Right lobe of liver (tissue), 6 donors: ENCODE results near the gene SHC3. TPM values are rescaled to one million over a fixed set of nuclear protein-coding genes. Genes with fewer than 3 reads are reported as not detected.
"Not testable (repeated sequence)": the region's sequence is repeated elsewhere in the genome, so short reads cannot be mapped to it uniquely, and the experiment has no call there.

ENCODE experiments used
- ATAC-seq, 4 donors: fragments of 200-7000 bp; cut with Tn5 transposase; one replicate each; pipeline ENCODE4 v1.9.1; 2020; ENCODE audit warnings: mild to moderate bottlenecking in 4 of 4, moderate library complexity in 4 of 4
- DNase-seq, 3 donors: peaks; one replicate each; pipeline ENCODE4 v3.0.0-alpha.2; 2020
- H3K27ac ChIP-seq, 3 donors: fragments of 200-600 bp; one replicate each; pipeline ENCODE4 v1.8.0; 2022
- H3K27me3 ChIP-seq, 2 donors: fragments of 200-600 bp; one replicate each; pipeline ENCODE4 v1.8.0; 2022
- H3K36me3 ChIP-seq, 4 donors: fragments of 200-600 bp; sonication (generic) in 1 of 4; one replicate each; pipeline versions ENCODE4 v1.5.1 to v1.8.0; 2017 to 2022; ENCODE audit warnings: control low read depth in 1 of 4
- H3K4me1 ChIP-seq, 4 donors: fragments of 200-600 bp; sonication (generic) in 1 of 4; one replicate each; pipeline versions ENCODE4 v1.5.1 to v1.8.0; 2017 to 2022; ENCODE audit warnings: control low read depth in 1 of 4
- H3K4me3 ChIP-seq, 3 donors: fragments of 200-600 bp; one replicate each; pipeline ENCODE4 v1.8.0; 2022
- H3K9me3 ChIP-seq, 4 donors: fragments of 200-600 bp; sonication (generic) in 1 of 4; one replicate each; pipeline versions ENCODE4 v1.5.1 to v1.8.0; 2017 to 2022; ENCODE audit warnings: control low read depth in 1 of 4
- POLR2A ChIP-seq: fragments of 450-650 bp; IDR thresholded peaks from one replicate; pipeline ENCODE4 v1.6.1; 2017; ENCODE audit warnings: antibody characterized with exemption, mild to moderate bottlenecking
- WGBS: methylation state at CpG from one replicate; pipeline ENCODE4 v1.1.6; 2018; ENCODE audit warnings: low coverage, low lambda C conversion rate; ENCODE audit not compliant: insufficient coverage; ENCODE audit errors: missing lambda C conversion rate; 5-methylcytosine and 5-hydroxymethylcytosine counted together
- intact Hi-C, 2 donors: fragments of 100-400 bp; cut with DNase I; formaldehyde crosslinking; loops; one replicate each; pipeline versions ENCODE4 v1.11.2 to v1.14.1; 2022
- total RNA-seq, 6 experiments: library from RNA; depleted of rRNA in 2 of 6; stranded (reverse); fragments of >200 nt in 2 of 6; fragmentation: NEBNext Ultra II Directional in 3 of 6; extraction: Animal tissue kit (Norgen Biotek cat#: 25700) in 3 of 6; gene quantifications; one replicate each; pipeline versions ENCODE4 v1.1.0 to v1.2.4, GENCODE V29; 2016 to 2023
- TF ChIP-seq, protein P1 (sequence below), 4 donors: fragments of 200-600 bp in 3 of 4; fragments of 450-650 bp in 1 of 4; IDR thresholded peaks; one replicate each; pipeline versions ENCODE4 v1.5.1 to v1.8.0; 2016 to 2022; ENCODE audit warnings: antibody characterized with exemption in 4 of 4, mild to moderate bottlenecking in 2 of 4
- donor health status: DM: no; HTN: yes; CAD: no.
- donor health status: DM: no; HTN: no; CAD: no.
- donor health status: DM: no; HTN: no; CAD: no.
- donor health status: DM: no; HTN: yes; CAD: no.
- donor health status: DM: no; HTN: yes; CAD: no.

Gene SHC3
- total RNA-seq, 6 experiments from 2014 or later, result 0.05 to 0.35 (median 0.17) TPM

DNA sequence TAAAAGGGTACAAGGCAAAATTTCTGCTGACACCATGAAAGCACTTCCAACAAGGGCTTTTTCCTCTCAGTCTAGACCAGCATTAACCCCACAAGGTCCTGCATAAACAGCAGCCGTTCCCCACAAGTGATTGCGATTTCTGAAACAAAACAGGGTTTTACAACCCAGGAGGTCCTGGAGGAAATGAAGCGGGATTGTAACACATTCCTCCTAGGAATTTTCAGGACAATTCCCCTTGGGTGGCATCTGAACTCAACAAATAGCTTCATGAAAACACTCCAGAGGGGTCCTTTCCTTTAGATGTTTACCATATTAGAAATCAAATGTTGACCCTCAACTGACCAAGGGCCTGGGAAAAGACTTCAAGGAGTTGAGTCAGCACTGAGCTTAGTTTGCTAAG, 36.7 kb upstream of the SHC3 start:
- no peak overlapping the region for H3K27ac ChIP-seq
- WGBS, result 89% methylated on average over 3 of the region's 3 CpGs
- no peaks in the 10 kb centered on the region for H3K27me3 ChIP-seq
- no peak overlapping the region for H3K4me3 ChIP-seq
- no peaks in the 10 kb centered on the region for H3K4me1 ChIP-seq
- ATAC-seq (no peak), DNase-seq (no peak)
- no peaks in the 10 kb centered on the region for H3K36me3 ChIP-seq
- TF ChIP-seq POLR2A, result no peak
- intact Hi-C loops, result no loop called here
- no peaks in the 10 kb centered on the region for H3K9me3 ChIP-seq

GRCh38 chr9:89213396-89213880, 34.8 kb upstream of the SHC3 start:
- DNase-seq (no peak), ATAC-seq (no peak)
- Histone ChIP-seq H3K27me3 (no peaks in the 10 kb centered on the region), H3K27ac (no peak overlapping the region), H3K36me3 (no peaks in the 10 kb centered on the region), H3K9me3 (no peaks in the 10 kb centered on the region), H3K4me1 (no peaks in the 10 kb centered on the region), H3K4me3 (no peak overlapping the region)
- intact Hi-C loops, result no loop called here
- TF ChIP-seq, protein P1, sequence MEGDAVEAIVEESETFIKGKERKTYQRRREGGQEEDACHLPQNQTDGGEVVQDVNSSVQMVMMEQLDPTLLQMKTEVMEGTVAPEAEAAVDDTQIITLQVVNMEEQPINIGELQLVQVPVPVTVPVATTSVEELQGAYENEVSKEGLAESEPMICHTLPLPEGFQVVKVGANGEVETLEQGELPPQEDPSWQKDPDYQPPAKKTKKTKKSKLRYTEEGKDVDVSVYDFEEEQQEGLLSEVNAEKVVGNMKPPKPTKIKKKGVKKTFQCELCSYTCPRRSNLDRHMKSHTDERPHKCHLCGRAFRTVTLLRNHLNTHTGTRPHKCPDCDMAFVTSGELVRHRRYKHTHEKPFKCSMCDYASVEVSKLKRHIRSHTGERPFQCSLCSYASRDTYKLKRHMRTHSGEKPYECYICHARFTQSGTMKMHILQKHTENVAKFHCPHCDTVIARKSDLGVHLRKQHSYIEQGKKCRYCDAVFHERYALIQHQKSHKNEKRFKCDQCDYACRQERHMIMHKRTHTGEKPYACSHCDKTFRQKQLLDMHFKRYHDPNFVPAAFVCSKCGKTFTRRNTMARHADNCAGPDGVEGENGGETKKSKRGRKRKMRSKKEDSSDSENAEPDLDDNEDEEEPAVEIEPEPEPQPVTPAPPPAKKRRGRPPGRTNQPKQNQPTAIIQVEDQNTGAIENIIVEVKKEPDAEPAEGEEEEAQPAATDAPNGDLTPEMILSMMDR (IDR thresholded peaks at IDR 0.05), result no peak
- no peak for TF ChIP-seq POLR2A
- 79% methylated on average over 3 of the region's 3 CpGs for WGBS

- intact Hi-C loops, result no loop called here
- no peak overlapping the region for H3K4me3 ChIP-seq
- H3K9me3 ChIP-seq, result no peaks in the 10 kb centered on the region
- no peaks in the 10 kb centered on the region for H3K4me1 ChIP-seq
- no peak overlapping the region for H3K27ac ChIP-seq
- no peaks in the 10 kb centered on the region for H3K27me3 ChIP-seq
- no peaks in the 10 kb centered on the region for H3K36me3 ChIP-seq
- ATAC-seq (no peak), DNase-seq (no peak)
- TF ChIP-seq, protein P1 (IDR thresholded peaks at IDR 0.05), result no peak
- no CpG with 5 or more reads among the region's 1 CpG for WGBS
Measured at GRCh38 chr9:89212171-89212570, 33.6 kb upstream of the SHC3 start.

DNA sequence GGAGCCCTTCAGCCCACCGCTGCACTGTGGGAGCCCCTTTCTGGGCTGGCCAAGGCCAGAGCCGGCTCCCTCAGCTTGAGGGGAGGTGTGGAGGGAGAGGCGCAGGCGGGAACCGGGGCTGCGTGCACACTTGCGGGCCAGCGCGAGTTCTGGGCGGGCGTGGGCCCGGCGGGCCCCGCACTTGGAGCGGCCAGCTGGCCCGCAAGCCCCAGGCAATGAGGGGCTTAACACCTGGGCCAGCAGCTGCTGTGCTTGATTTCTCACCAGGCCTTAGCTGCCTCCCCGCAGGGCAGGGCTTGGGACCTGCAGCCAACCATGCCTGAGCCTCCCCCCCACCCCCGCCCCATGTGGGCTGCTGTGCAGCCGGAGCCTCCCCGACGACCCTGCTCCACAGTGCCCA, 30.7 kb upstream of the SHC3 start:
- WGBS, result no CpG with 5 or more reads among the region's 21 CpGs
- intact Hi-C loops, DNase-seq: not testable (repeated sequence)

GRCh38 chr9:89207026-89207425, 28.4 kb upstream of the SHC3 start:
- Histone ChIP-seq H3K36me3 (no peaks in the 10 kb centered on the region), H3K27ac (no peak overlapping the region), H3K4me1 (no peaks in the 10 kb centered on the region), H3K4me3 (no peak overlapping the region), H3K9me3 (no peaks in the 10 kb centered on the region), H3K27me3 (no peaks in the 10 kb centered on the region)
- DNase-seq (no peak), ATAC-seq (no peak)
- TF ChIP-seq POLR2A, result no peak
- TF ChIP-seq, protein P1 (IDR thresholded peaks at IDR 0.05), result no peak
- WGBS, result 97% methylated on average over 4 of the region's 4 CpGs
- intact Hi-C loops, result no loop called here

More for the DNA sequence above, 30.7 kb upstream of the SHC3 start:
- H3K36me3 ChIP-seq, H3K27me3 ChIP-seq, H3K4me3 ChIP-seq, ATAC-seq, H3K9me3 ChIP-seq, H3K27ac ChIP-seq, H3K4me1 ChIP-seq: not testable (repeated sequence)

- intact Hi-C loops, result no loop called here
- Histone ChIP-seq H3K4me3 (no peak overlapping the region), H3K9me3 (no peaks in the 10 kb centered on the region), H3K36me3 (no peaks in the 10 kb centered on the region), H3K27me3 (no peaks in the 10 kb centered on the region), H3K4me1 (no peaks in the 10 kb centered on the region), H3K27ac (no peak overlapping the region)
- ATAC-seq (no peak), DNase-seq (no peak)
- TF ChIP-seq POLR2A, result no peak
- TF ChIP-seq, protein P1 (IDR thresholded peaks at IDR 0.05), result no peak
- 58% methylated on average over 4 of the region's 5 CpGs for WGBS
Measured at GRCh38 chr9:89204801-89205200, 26.2 kb upstream of the SHC3 start.
